Jurkat, Clone E6-1 (cell line): ENCODE measurements around the gene ADAM20.
"Not testable (repeated sequence)": the region's sequence is repeated elsewhere in the genome, so short reads cannot be mapped to it uniquely, and the experiment has no call there.

ENCODE experiments used
- DNase-seq: peaks from one replicate; pipeline ENCODE4 v3.0.0-alpha.2; 2011; ENCODE audit warnings: low read depth, low spot score
- H3K4me3 ChIP-seq: 2 replicates; pipeline ENCODE4 v1.5.1; 2011; ENCODE audit warnings: mild to moderate bottlenecking, low read length, control low read depth, moderate library complexity

The ADAM20 gene

GRCh38 chr14:70475459-70475858, 59.3 kb downstream of the ADAM20 start:
- DNase-seq, H3K4me3 ChIP-seq: not testable (repeated sequence)

GRCh38 chr14:70473825-70474224, 61.0 kb downstream of the ADAM20 start:
- DNase-seq = no peak
- no peak overlapping the region for H3K4me3 ChIP-seq
